Measurements from ENCODE around the gene P2RX4. TPM values are rescaled to one million over a fixed set of nuclear protein-coding genes. Genes with fewer than 3 reads are reported as not detected.
"Not testable (repeated sequence)": the region's sequence is repeated elsewhere in the genome, so short reads cannot be mapped to it uniquely, and the experiment has no call there.

P2RX4 gene
- total RNA-seq, 1 donor from 2014 or later = 5.3 TPM

DNA sequence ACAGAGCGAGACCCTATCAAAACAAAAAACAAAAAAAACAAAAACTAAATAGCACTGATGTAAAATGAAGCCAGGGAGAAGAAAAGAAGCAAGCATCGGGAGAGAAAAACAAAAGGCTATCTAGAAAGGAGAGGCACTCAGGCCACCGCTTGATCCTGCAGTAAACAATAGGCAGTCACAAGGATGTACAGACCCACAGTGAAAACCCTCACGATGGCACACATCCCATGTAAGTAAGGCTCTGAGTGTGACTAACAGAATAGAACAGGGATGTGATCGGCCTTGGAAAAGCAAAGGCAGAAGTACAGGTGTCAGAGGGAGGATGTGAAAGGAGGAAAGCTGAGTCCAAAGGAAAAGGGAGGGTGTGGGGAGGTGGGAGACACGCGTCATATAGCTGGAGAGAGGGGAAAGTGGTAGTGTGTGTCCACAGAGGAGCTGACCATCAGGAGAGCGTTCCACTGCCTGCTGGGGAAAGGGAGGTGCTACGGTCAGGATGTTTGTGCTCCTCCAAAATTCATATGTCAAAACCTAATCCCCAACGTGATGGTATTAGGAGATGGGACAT, 55.1 kb downstream of the P2RX4 start:
- no peak for DNase-seq (ENCODE audit: low spot score in 2 of 2)
- no peak for FAIRE-seq

DNA sequence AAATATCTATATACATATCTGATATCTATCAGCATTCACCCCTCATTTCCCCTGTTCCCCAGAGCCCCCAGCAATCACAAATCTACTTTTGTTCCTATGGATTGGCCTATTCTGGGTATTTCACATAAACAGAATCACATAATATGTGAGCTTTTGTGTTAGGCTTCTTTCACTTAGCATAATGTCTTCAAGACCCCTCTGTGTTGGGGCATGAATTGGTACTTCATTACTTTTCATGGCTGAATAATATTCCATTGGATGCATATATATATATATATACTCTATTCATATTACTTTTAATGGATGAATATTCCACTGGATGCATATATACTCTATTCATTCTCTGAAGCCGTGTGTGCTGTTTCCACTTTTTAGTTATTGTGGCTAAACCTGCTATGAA, 57.9 kb downstream of the P2RX4 start:
- FAIRE-seq (no peak), DNase-seq (ENCODE audit: low spot score in 2 of 2) (no peak)

DNA sequence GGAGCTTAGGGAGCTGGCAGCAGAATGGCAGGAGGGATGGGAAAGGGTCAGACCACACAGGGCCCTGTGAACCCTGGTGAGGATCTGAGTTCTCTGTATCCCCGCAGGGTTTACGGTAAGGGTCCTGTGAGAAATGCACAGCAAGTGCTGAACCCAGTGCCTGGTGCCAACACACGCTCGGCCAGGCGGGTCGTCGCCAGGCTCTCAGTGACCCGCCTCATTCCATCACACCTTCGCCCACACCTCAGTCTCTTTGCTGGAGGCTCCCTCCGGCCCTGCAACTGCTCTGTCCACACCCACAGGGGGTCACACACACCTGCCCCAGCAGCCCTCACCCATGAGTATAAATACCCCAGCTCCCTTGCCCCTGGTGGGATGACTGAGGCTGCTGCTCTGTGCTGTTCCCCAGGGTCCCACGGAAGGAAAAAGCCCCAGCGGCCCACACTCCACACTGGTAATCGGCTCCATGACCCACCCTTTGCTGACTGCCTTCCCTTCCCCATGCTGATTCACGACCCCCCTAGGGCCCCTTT, 63.5 kb downstream of the P2RX4 start:
- FAIRE-seq = no peak
- no peak for DNase-seq (ENCODE audit: low spot score in 2 of 2)

DNA sequence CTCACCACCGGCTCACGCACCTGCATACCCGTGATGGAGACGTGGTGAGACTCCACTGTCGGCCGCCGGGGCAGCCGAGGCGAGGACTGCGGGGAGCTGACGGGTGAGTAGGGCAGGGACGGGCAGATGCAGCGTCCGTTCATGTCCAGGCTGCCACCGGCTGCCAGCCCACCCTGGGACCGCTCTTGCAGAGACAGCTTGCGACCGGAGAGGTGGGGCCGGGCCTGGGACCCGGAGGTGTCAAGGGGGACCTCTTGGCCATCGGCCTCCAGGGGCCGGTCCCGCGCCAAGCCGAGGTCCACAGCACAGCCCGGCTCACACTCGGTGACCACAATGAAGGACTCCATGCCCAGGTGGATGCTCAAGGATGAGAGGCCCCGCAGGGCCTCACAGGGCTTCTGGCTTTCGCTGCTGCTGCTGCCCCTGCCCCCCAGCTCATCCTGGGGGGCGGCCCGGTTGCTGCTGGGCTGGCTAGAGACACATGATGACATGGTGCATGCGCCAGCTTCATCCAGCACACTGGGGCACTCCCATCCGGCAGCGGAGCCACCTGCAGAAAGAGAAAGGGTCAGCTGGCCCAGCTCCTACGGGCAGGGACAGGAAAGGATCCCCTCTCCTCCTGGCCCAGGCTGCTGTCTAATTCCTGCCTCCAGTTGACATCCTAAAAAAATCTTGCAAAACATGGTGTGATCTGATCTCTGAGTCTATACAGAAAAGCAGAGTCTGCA, 64.3 kb downstream of the P2RX4 start:
- DNase-seq (ENCODE audit: low spot score in 2 of 2) = no peak
- FAIRE-seq = no peak

DNA sequence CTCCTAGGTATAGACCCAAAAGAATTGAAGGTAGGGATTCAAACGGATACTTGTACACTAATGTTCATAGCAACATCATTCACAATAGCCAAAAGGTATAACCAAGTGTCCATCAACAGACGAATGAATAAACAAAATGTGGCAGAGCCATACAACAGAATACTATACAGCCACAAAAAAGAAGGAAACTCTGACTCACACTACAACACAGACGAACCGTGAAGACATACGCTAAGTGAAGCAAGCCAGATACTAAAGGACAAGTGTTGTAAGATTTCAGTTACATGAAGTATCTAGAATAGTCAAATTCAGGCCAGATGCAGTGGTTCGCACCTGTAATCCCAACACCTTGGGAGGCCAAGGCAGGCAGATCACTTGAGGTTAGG, 67.4 kb downstream of the P2RX4 start:
- DNase-seq (ENCODE audit: low spot score in 2 of 2) (no peak), FAIRE-seq (no peak)

DNA sequence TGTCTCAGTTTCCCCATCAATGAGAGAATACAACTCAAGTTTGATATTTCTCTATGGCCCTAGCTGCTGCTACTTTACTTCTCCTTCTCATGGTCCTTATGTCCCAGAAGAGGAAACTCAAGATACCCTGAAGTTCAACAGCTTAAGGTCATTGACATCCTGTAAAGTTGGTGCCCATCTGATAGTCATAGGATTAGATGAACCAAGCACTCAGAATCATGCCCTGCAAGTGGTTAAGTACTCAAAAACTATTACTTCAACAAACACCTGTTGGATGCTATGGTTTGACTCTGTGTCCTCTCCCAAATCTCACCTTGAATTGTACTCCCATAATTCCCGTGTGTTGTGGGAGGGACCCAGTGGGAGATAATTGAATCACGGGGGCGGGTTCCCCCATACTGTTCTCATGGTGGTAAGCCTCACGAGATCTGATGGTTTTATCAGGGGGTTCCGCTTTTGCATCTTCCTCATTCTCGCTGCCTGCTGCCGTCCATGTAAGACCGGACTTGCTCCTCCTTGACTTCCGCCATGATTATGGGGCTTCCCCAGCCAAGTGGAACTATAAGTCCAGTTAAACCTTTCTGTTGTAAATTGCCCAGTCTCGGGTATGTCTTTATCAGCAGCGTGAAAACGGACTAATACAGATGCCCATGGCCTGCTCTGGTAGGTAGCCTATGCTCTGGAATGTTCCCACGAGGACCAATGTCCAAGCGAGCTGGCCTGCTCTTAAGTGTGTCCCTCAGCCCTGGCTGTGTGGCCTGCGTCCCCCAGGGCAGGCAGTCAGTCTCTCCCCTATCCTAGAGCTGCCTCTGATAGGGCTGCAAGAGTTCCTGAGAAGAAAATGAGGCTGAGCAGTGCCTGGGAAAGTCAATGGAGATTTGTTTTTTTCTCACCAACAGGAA, 68.5 kb downstream of the P2RX4 start:
- DNase-seq (ENCODE audit: low spot score in 2 of 2) (no peak), FAIRE-seq (no peak)

DNA sequence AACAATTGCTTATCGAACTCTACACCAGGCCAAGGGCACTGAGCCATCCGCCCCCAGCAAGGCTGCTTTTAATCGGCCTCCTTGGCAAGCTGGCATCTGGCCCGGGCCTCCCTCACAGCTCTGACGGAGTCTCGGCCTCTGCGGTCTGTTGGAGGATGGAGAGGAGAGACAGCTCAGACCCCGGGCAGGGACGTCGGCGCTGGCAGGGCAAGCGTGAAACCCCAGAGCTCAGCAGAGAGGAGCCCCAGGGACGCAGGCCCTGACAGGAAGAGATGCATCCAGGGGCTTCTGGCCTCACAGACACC, 69.1 kb downstream of the P2RX4 start:
- DNase-seq (ENCODE audit: low spot score in 2 of 2) = peak; percentile 28 to 52
- no peak for FAIRE-seq

DNA sequence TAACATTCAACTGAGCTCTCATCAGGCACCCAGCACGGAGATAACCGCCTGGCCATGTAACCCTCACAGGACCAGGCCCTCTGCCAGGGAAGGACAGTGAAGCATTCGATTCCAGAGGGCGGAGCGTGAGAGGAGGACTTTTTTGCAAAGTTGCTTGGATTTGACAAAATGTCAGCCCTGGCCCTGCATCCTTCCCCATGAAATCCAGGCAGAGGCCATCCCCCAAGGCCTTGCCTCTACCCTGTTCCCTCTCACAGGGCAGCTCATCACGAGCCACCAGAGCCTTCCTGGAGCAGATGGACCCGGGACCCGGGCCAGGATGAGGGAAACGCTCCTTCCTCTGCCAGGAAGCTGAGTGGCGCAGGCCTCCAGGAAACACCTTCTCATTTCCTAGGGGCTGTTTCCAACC, 69.6 kb downstream of the P2RX4 start:
- no peak for FAIRE-seq

DNA sequence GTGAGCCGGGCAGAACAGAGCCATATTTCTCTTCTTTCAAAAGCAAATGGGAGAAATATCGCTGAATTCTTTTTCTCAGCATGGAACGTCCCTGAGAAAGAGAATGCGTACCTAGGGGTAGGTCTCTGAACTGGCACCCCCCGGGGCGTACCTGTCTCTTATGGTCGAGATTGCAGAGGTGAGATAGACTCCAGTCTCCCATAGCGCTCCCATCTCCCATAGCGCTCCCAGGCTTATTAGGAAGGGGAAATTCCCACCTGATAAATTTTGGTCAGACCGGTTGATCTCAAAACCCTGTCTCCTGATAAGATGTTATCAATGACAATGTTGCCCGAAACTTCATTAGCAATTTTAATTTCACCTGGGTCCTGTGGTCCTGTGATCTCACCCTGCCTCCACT, 70.6 kb downstream of the P2RX4 start:
- FAIRE-seq; DNase-seq (ENCODE audit: low spot score in 2 of 2): not testable (repeated sequence)

More for the DNA sequence above, 69.6 kb downstream of the P2RX4 start:
- DNase-seq (ENCODE audit: low spot score in 2 of 2) = peak; percentile 28 to 47

DNA sequence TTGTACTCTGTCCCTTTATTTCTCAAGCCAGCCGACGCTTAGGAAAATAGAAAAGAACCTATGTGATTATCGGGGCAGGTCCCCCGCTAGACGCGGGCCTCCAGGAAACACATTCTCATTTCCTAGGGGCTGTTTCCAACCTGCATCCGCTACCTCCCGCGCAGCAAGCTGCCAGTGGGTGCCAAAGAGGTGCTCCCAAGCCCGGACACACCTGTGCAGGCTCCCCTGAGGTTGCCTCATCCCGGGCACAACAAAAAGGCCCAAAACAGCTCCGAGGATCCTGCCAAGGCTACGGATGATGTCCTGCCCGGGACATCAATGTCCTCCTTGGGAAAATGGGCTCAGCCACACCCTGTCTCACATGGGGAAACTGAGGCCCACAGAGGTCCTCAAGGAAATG, 71.2 kb downstream of the P2RX4 start:
- not testable (repeated sequence) for DNase-seq (ENCODE audit: low spot score in 2 of 2); FAIRE-seq

DNA sequence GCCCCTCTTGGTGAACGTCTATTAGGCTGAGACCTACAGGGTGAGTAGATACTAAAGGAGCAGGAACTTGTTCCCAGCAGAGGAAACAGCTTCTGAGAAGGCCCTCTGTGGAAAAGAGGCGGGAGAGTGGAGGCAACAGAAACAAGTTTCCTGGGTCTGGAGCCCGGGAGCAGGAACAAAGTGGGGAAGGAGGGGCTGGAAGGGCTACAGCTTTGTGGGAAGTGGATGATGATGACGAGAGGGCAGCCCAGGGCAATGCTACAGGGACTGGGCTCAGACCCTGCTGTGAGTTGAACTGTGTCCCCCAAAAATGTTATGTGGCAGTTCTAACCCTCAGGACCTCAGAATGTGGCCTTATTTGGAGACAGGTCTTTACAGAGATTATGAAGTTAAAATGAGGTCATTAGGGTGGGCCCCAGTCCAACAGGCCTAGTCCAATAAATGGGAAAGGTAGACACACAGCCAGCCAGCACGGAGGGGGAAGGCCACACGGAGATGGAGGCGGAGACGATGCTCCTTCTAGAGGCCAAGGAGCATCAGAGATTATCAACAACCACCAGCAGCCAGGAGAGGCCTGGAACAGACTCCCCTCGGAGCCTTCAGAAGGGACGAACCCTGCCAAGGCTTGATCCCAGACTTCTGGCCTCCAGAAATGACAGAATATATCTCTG, 72.3 kb downstream of the P2RX4 start:
- DNase-seq (ENCODE audit: low spot score in 2 of 2) (no peak), FAIRE-seq (no peak)

DNA sequence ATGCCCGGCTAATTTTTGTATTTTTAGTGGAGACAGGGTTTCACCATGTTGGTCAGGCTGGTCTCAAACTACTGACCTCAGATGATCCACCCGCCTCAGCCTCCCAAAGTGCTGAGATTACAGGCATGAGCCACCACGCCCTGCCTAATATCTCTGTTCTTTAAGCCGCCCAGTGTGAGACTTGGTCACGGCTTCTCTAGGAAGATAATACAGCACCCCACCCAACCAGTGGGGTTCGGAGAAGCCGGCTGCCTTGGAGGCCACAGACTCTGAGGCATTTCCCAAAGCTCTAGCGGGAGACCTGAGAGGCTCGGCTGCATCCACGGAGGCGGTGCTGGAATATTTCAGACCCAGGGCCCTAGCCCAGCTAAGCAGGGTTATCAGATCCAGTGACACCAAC, 73.0 kb downstream of the P2RX4 start:
- FAIRE-seq; DNase-seq (ENCODE audit: low spot score in 2 of 2): not testable (repeated sequence)

DNA sequence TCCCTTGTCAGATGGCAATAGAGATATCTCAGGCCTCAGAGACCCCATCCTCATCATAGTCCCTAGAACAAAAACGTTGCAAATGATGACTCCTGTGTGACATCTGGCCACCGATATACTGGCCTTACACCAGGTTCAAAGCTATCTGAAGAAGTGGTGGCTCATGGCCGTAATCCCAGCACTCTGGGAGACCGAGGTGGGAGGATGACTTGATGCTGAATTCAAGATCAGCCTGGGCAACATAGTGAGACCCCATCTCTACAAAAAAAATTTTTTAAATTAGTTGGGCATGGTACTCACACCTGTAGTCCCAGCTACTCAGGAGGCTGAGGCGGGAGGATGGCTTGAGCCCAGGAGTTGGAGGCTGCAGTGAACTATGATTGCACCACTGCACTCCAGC, 73.5 kb downstream of the P2RX4 start:
- DNase-seq (ENCODE audit: low spot score in 2 of 2) (no peak), FAIRE-seq (no peak)

Other genes with a start within 250 kb of the P2RX4 start
- gene HNF1A, start 231.6 kb upstream of the P2RX4 start, total RNA-seq = not detected
- gene C12orf43, start 193.6 kb upstream of the P2RX4 start, total RNA-seq = 12.2 TPM
- not detected for gene OASL, start 170.9 kb upstream of the P2RX4 start, total RNA-seq
- 1.2 TPM for gene P2RX7, start 77.3 kb upstream of the P2RX4 start, total RNA-seq
- 38.3 TPM for gene CAMKK2, start 86.6 kb downstream of the P2RX4 start, total RNA-seq
- 142 TPM for gene ANAPC5, start 142.3 kb downstream of the P2RX4 start, total RNA-seq
- gene RNF34, start 190.0 kb downstream of the P2RX4 start, total RNA-seq = 74.2 TPM